Erythroblast (primary cell): ENCODE data around the gene ARHGDIB.

Experiments used
- DNase-seq, 2 experiments: peaks; one replicate each; lab custom pipeline; 2025; lab: John Stamatoyannopoulos, UW
- GATA1 ChIP-seq: IDR thresholded peaks from 2 replicates; pipeline ENCODE4 v1.6.1; 2011; ENCODE audit warnings: low read depth, mild to moderate bottlenecking, control low read depth, low read length, moderate library complexity
- POLR2A ChIP-seq: IDR thresholded peaks from 2 replicates; pipeline ENCODE4 v1.6.1; 2011; ENCODE audit warnings: mild to moderate bottlenecking, low read length

Gene ARHGDIB

DNA sequence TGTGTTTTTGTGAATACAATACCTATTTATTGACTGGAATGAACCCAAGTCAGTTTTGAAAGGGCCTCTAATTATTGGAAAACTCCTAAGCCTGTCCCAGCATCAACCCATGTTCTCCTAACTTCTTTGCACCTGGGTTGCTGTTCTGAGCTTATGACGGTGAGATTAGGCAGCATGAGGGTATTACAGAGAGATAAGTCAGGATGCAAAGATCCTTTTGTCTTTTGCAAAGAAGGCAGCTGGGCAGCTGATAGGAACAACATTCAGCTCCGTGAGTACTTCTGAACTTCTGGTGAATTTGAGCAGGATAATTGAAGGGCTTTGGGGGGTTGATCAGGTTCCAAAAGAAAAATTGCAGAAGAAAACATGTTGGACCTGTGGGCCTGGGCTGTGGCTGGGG lies 11.4 kb upstream of the ARHGDIB start, which contains the start of gene PDE6H:
Gene PDE6H, plus strand, starts transcription at position 227 of the 400 bp plus-strand sequence. CDS start 4,971 bp downstream, outside the sequence.
- TF ChIP-seq GATA1 (no peak), POLR2A (no peak)
- DNase-seq, result no peak

DNA sequence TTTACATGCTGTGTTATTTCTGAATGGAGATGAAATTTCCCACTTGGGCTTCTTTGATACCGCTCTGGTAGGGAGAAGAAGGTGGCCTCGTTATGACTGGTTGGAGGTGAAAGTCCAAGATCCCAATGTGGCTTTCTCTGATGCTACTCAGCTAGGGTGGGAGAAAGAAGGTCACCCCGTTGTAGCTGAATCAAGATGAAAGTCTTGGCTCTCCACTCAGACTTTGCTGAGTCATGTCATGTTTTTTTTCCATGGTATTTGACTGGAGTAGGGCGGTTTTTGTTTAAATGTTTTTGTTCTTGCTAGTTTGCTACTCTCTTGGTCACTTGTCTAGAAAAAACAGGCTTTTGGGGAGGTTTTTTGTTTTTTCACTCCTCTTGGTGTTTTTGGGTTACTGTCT lies 9.1 kb upstream of the ARHGDIB start:
- peak; percentile 48 to 59 for DNase-seq
- TF ChIP-seq GATA1 (no peak), POLR2A (no peak)

DNA sequence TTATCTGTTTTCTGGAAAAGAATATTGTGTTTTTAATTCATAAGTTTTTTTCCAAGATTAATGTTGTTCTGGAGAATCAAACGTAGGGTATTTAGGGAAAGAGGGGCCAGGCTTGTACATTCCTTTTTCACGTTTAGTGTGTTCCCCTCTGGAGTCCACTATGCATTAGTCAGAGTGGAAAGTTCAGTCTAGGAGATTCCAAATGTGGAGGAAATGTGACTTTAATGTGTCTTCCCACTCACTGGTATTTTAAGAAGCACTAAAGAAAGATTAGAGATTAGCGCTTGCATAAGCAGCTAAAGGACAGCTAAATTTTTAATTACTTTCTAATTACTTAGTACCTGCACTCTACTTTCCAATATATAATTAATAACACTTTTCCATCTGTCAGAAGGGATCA lies 7.1 kb upstream of the ARHGDIB start:
- no peak for DNase-seq
- TF ChIP-seq POLR2A, result no peak
- TF ChIP-seq GATA1, result no peak

DNA sequence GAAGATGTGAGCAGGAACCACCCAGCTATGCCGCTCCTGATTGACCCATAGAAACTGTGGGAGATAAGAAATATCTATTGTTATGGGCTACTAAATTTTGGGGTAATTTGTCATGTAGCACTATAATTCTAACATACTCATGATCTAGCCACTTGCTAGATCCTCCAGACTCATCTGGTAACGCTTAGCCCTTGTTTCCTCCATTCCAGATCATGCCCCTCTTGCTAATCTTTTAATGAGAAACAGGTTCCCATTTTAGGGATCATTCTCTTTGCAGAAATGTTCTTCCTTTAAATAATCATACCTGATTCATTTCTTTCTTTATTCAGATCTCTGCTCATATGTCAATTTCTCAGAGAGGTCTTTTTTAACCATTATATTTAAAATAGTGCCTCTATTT lies 3.8 kb upstream of the ARHGDIB start:
- TF ChIP-seq GATA1 (no peak), POLR2A (no peak)
- no peak for DNase-seq

DNA sequence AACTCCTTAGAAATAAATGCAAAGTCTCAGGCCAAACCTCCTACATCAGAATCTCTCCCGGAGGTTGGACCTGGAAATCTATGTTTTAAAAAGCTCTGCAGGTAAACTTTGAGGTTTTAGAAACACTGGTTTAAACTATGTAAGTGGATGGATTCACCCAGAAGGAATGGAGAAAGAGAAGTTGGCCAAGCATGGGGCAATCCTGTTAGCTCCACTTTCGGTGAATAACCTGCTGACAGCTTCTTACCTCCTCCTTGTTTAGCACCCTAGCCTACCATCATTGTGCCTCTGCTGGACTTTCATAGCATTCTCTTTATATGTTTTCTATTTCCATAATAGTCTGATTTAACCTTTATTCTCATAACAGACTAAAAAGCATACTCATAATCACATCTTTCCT lies 3.0 kb upstream of the ARHGDIB start:
- DNase-seq, result no peak
- TF ChIP-seq POLR2A, result no peak

DNA sequence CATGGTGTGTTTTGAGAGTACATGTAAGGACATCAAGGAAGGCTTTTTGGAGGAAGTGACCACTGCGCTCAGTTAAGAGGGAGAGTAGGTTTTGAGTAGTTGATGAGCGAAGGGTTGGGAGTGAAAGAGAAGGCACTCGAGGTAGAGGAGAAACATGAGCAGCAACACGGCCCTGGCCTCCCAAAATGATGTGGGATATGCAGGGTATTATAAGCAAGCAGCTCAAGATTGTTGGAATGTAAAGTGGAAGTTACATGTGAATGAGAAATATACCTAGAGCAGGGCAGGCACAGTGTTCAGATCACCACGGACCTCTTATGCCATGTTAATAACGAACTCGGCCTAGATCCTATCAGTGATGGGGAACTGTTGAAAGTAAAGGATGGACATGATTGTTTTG lies 2.1 kb upstream of the ARHGDIB start:
- no peak for DNase-seq
- TF ChIP-seq GATA1 (no peak), POLR2A (no peak)

DNA sequence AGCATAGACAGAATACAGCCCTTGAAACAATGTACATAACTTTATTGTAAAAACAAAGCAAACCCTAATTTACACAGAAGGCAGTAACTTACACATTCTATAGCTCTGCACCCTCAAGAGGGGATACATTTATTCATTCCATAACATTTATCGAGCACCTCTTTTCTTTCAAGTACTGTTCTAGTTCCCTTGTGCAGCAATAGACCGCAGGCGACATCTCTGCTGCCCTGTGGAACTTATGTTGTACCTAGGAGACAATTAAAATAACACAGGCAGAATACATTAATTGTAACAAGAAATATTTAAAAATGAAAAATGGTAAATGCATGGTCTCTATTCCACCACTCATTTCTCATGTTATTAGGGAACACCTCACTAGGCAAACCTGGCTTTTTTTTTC lies 1.4 kb upstream of the ARHGDIB start:
- peak in 1 of 2 experiments; percentile 7 for DNase-seq
- TF ChIP-seq POLR2A (no peak), GATA1 (no peak)

DNA sequence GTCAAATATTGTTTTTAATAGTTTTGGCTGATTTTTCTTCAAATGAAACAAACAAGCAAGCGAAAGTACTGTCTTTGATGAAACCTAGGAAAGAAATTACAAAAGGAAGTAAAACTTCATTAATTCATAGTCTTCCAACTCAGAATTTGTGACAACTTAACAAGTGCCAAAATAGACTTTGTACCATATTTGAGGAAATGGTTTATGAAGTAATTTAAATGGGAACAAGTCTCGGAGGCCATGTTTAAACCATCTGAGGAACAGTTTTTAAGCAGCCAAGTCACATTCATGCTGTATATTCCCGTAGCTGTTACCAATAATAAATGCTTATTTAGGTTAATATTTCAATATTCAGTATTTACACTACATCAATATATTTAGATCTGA lies 745 bp upstream of the ARHGDIB start:
- TF ChIP-seq POLR2A, result no peak
- no peak for TF ChIP-seq GATA1
- DNase-seq, result peak; percentile 47 to 53

DNA sequence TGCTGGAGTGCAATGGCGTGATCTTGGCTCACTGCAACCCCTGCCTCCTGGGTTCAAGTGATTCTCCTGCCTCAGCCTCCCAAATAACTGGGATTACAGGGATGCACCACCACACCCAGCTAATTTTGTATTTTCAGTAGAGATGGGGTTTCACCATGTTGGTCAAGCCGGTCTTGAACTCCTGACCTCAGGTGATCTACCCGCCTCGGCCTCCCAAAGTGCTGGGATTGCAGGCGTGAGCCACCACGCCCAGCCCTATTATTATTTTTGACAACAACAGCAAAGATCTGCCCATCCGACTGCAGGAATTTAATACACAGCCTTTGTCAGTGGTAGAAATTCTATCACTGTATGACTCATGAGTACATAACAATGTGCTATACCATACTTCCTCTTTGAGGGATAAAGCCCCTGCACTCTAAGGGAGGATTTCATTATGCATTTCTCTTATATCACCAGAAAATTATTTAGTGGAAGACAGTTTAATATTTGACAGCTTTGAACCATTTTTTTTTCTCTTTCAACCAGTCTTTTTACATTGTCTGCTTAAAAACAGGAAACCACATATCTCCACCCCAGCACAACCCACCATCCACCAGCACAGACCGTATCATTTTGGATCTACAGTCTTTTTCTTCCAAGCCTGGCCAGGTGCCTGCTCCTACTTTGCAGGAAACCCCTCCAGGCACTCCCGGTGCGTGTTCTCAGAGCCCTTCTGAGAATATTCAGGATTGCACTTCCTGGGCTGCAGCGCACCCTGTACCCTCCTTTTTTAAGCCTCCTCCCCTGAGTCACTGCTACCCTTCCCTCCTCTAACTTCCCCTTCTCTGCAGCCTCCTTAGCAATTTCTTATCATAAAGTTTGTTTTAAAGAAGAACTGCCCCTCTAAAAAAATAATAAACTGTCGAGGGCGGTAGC lies 594 bp downstream of the ARHGDIB start:
- TF ChIP-seq POLR2A (no peak), GATA1 (no peak)
- peak; percentile 66 to 69 for DNase-seq

DNA sequence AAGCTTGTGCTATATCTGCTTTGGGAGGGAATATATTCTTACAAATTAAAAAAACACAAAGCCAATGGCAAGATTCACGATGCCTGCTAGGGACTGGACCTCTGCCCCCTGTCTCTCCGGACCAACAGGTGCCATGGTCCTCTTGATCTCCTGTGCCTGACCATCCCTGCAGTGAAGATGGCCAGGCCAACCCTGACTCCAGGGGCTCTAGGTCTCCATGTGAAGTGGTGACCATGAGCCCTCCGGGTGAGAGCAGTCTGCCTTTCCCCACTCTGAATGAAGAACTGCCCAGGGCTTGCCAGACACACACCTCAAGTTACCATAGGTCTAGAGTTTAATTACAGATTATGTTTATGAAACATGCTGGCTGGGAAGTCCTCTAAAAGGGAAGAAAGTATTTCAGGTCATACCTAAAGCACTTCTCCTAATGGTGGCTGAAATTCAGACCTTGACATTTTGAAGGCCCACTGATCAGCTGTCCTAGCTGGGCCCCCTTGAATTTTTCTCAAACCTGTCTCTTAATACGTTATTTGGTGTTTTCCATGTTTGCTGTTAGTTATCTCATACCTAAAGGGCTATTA lies 1.4 kb downstream of the ARHGDIB start:
- TF ChIP-seq GATA1, result no peak
- peak; percentile 7 for TF ChIP-seq POLR2A
- DNase-seq, result peak; percentile 28 to 34

DNA sequence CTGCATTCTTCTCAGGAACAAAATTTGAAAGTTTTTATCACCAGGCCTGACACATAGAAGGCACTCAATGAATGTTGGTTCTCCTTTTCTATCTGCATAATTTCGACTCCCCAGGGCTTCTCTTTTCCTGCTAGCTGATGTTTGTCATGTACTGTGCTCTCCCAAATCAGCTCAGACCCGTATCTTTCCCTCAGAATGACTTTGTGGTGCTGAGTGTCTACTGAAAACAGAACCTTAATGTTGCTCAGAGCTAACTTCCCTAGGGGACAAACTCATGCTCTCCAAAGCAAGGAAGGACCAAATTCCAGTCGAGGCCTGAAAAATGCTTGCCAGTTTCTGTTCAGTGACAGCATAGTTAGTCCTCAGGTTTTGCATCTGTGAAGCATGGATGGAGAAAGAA lies 1.9 kb downstream of the ARHGDIB start:
- TF ChIP-seq POLR2A (peak; percentile 36), GATA1 (no peak)
- DNase-seq, result peak; percentile 31 to 43

DNA sequence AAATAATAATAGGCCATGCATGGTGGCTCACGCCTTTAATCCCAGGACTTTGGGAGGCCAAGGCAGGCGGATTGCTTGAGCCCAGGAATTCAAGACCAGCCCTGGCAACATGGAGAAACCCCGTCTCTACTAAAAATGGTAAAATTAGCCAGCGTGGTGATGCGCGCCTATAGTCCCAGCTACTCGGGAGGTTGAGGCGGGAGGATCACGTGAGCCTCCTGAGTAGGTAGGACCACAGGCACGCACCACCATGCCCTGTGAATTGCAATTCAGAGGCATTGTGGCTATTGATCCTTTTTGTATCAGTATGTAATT lies 2.3 kb downstream of the ARHGDIB start:
- TF ChIP-seq POLR2A, result no peak
- TF ChIP-seq GATA1, result no peak
- DNase-seq, result peak; percentile 31 to 40

DNA sequence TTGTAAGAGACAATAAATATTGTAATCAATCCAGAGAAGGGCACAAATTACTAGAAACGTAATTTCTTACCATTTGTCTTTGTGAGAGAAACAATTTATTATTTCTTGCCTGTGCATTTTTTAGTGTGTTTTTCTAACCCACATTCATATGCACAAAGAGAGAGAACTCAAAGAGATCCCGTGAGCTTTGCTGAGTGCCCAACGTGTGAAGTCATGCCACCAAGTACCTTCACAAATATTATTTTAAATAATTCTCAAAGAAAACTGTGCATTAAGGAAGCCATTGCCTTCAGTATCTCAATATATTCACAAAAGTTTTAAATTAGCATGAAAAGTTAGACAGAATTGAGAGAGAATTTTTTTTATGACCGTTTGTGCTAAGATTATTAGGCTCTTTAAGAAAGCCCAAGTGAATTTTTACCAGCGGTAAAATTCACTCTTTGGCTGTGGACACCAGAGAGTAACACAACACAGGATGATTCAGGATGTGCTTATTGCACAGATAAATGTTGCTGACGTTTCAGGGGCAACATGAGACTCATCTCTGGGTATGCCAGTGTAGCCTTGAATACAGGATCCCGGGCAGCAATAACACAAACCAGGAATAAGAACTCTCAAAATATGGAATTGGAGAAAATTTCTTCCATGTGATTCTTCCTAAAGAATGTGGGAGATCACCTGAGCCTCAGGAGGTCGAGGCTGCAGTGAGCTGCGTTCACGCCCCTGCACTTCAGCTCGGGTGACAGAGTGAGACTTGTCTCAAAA lies 2.9 kb downstream of the ARHGDIB start:
- TF ChIP-seq POLR2A (no peak), GATA1 (no peak)
- peak; percentile 48 to 63 for DNase-seq
